ENCODE results near the gene ABHD16A. TPM values are rescaled to one million over a fixed set of nuclear protein-coding genes. Genes with fewer than 3 reads are reported as not detected.

ABHD16A gene
- total RNA-seq, 1 donor from 2014 or later = 48.2 TPM

GRCh38 chr6:31639043-31639442 lies 64.1 kb downstream of the ABHD16A start:
- no peak for DNase-seq

Small RNAs within 50 kb of the gene (small RNA-seq; reads per million reads assigned to genes)
- gene LY6G6D = not detected
- not detected for gene MIR4646
- gene RF00019 = not detected

Other genes with a start within 250 kb of the ABHD16A start
- gene MICB, start 205.2 kb downstream of the ABHD16A start, total RNA-seq = 0.47 TPM
- gene MCCD1, start 174.4 kb downstream of the ABHD16A start, total RNA-seq = not detected
- gene DDX39B, start 161.3 kb downstream of the ABHD16A start, total RNA-seq = 288 TPM
- 54.0 TPM for gene ATP6V1G2, start 156.7 kb downstream of the ABHD16A start, total RNA-seq
- 21.7 TPM for gene NFKBIL1, start 155.7 kb downstream of the ABHD16A start, total RNA-seq
- gene LTA, start 131.0 kb downstream of the ABHD16A start, total RNA-seq = not detected
- gene TNF, start 127.8 kb downstream of the ABHD16A start, total RNA-seq = not detected
- gene LTB, start 120.9 kb downstream of the ABHD16A start, total RNA-seq = 0.31 TPM
- gene LST1, start 117.0 kb downstream of the ABHD16A start, total RNA-seq = 0.94 TPM
- gene NCR3, start 110.3 kb downstream of the ABHD16A start, total RNA-seq = not detected
- gene AIF1, start 88.1 kb downstream of the ABHD16A start, total RNA-seq = 4.1 TPM
- 31.7 TPM for gene PRRC2A, start 82.6 kb downstream of the ABHD16A start, total RNA-seq
- gene BAG6, start 50.7 kb downstream of the ABHD16A start, total RNA-seq = 118 TPM
- not detected for gene APOM, start 47.4 kb downstream of the ABHD16A start, total RNA-seq
- 16.2 TPM for gene C6orf47, start 42.5 kb downstream of the ABHD16A start, total RNA-seq
- 9.8 TPM for gene GPANK1, start 38.3 kb downstream of the ABHD16A start, total RNA-seq
- gene CSNK2B, start 37.2 kb downstream of the ABHD16A start, total RNA-seq = 69.9 TPM
- 3.4 TPM for gene LY6G5B, start 33.3 kb downstream of the ABHD16A start, total RNA-seq
- 3.1 TPM for gene LY6G5C, start 22.3 kb downstream of the ABHD16A start, total RNA-seq
- not detected for gene LY6G6F, start 3.5 kb upstream of the ABHD16A start, total RNA-seq
- gene LY6G6D, start 12.0 kb upstream of the ABHD16A start, total RNA-seq = not detected
- 0.31 TPM for gene LY6G6C, start 18.4 kb upstream of the ABHD16A start, total RNA-seq
- not detected for gene MPIG6B, start 20.0 kb upstream of the ABHD16A start, total RNA-seq
- 117 TPM for gene DDAH2, start 26.0 kb upstream of the ABHD16A start, total RNA-seq
- 35.2 TPM for gene CLIC1, start 33.2 kb upstream of the ABHD16A start, total RNA-seq
- 4.2 TPM for gene MSH5, start 36.7 kb upstream of the ABHD16A start, total RNA-seq
- gene SAPCD1, start 59.3 kb upstream of the ABHD16A start, total RNA-seq = 0.31 TPM
- 0.31 TPM for gene VWA7, start 74.0 kb upstream of the ABHD16A start, total RNA-seq
- 25.6 TPM for gene VARS1, start 92.4 kb upstream of the ABHD16A start, total RNA-seq
- gene LSM2, start 103.6 kb upstream of the ABHD16A start, total RNA-seq = 22.9 TPM
- gene HSPA1L, start 112.0 kb upstream of the ABHD16A start, total RNA-seq = 4.4 TPM
- gene HSPA1A, start 112.2 kb upstream of the ABHD16A start, total RNA-seq = 117 TPM
- gene HSPA1B, start 124.4 kb upstream of the ABHD16A start, total RNA-seq = 121 TPM
- gene NEU1, start 159.5 kb upstream of the ABHD16A start, total RNA-seq = 20.3 TPM
- not detected for gene SLC44A4, start 175.7 kb upstream of the ABHD16A start, total RNA-seq
- gene EHMT2, start 194.4 kb upstream of the ABHD16A start, total RNA-seq = 83.9 TPM
- gene ZBTB12, start 198.8 kb upstream of the ABHD16A start, total RNA-seq = 25.6 TPM
- 4.7 TPM for gene C2, start 224.4 kb upstream of the ABHD16A start, total RNA-seq
- 0.62 TPM for gene CFB, start 242.8 kb upstream of the ABHD16A start, total RNA-seq